Testis (tissue), 2 donors: ENCODE results near the gene DCDC2C.

Experiments used
- CTCF ChIP-seq, 3 experiments: fragments of 450-650 bp in 2 of 3; fragments of 200-600 bp in 1 of 3; sonication (generic) in 1 of 3; IDR thresholded peaks; one replicate each; pipeline ENCODE4 v1.5.1; 2016 to 2019; ENCODE audit warnings: antibody characterized with exemption in 3 of 3, mild to moderate bottlenecking in 2 of 3, moderate library complexity in 1 of 3
- POLR2A ChIP-seq: fragments of 450-650 bp; IDR thresholded peaks from one replicate; pipeline ENCODE4 v1.6.1; 2017; ENCODE audit warnings: antibody characterized with exemption, mild to moderate bottlenecking, moderate library complexity

GRCh38 chr2:3657881-3658280 is 45.5 kb upstream of the DCDC2C start, which contains the start of gene ALLC:
- TF ChIP-seq CTCF (IDR thresholded peaks at IDR 0.05) (no peak), POLR2A (no peak)
